SK-N-SH (cell line): ENCODE measurements around the gene DVL1. TPM values are rescaled to one million over a fixed set of nuclear protein-coding genes. Genes with fewer than 3 reads are reported as not detected.
A peak's percentile ranks its signal among the peaks of the same experiment; 100 is the strongest.

Experiments used
- CTCF ChIA-PET: fragments of 300-600, 350-600 bp; formaldehyde crosslinking; extraction: SDS; loops from one replicate; lab custom pipeline; 2021; lab: Yijun Ruan, JAX
- POLR2A ChIA-PET: fragments of 350-600 bp; sonication (Branson Sonifier 250); formaldehyde crosslinking; extraction: SDS; loops from one replicate; lab custom pipeline; 2020; ENCODE audit warnings: antibody characterized with exemption, inconsistent platforms; lab: Yijun Ruan, JAX
- DNase-seq: peaks from one replicate; pipeline ENCODE4 v3.0.0; 2012
- H2AFZ ChIP-seq: fragments of 200-600 bp; sonication (generic); 2 replicates; pipeline ENCODE4 v1.8.1; 2016; ENCODE audit warnings: antibody characterized with exemption, mild to moderate bottlenecking, low read depth
- H3F3A ChIP-seq: fragments of 200-600 bp; sonication (generic); replicated peaks from 2 replicates; pipeline ENCODE3; 2016; ENCODE audit warnings: antibody characterized with exemption, mild to moderate bottlenecking; ENCODE audit not compliant: insufficient read depth
- H3K27ac ChIP-seq, 2 experiments: fragments of 200-500 bp in 1 of 2; fragments of 200-600 bp in 1 of 2; sonication (Bioruptor generic) in 1 of 2; sonication (generic), shearing (Covaris generic) in 1 of 2; 2 replicates each; pipeline versions ENCODE4 v1.5.1 to v1.6.1; 2014 to 2016; ENCODE audit warnings: low read depth in 2 of 2, inconsistent platforms in 1 of 2, low read length in 1 of 2, mild to moderate bottlenecking in 1 of 2, mixed read lengths in 1 of 2
- H3K27me3 ChIP-seq: fragments of 200-600 bp; sonication (generic), shearing (Covaris generic); 2 replicates; pipeline ENCODE4 v1.6.1; 2016; ENCODE audit warnings: mixed run types; ENCODE audit not compliant: insufficient read depth
- H3K36me3 ChIP-seq, 2 experiments: fragments of 200-500 bp in 1 of 2; fragments of 200-600 bp in 1 of 2; sonication (Bioruptor generic) in 1 of 2; sonication (generic) in 1 of 2; replicated peaks in 1 of 2; 2 replicates each; pipeline versions ENCODE3 to v1.5.1; 2014 to 2016; ENCODE audit warnings: low read length in 1 of 2, mild to moderate bottlenecking in 1 of 2; ENCODE audit not compliant: insufficient read depth in 2 of 2, control insufficient read depth in 1 of 2
- H3K4me1 ChIP-seq, 2 experiments: fragments of 200-500 bp in 1 of 2; fragments of 200-600 bp in 1 of 2; sonication (Bioruptor generic) in 1 of 2; sonication (generic), shearing (Covaris generic) in 1 of 2; 2 replicates each; pipeline versions ENCODE4 v1.5.1 to v1.6.1; 2014 to 2016; ENCODE audit warnings: low read depth in 1 of 2, low read length in 1 of 2, mixed run types in 1 of 2; ENCODE audit not compliant: insufficient read depth in 2 of 2, control insufficient read depth in 1 of 2
- H3K4me2 ChIP-seq: fragments of 200-600 bp; sonication (generic), shearing (Covaris generic); 2 replicates; pipeline ENCODE4 v1.6.1; 2017; ENCODE audit warnings: mixed run types
- H3K4me3 ChIP-seq, 2 experiments: fragments of 200-500 bp in 1 of 2; fragments of 200-600 bp in 1 of 2; sonication (Bioruptor generic) in 1 of 2; sonication (generic), shearing (Covaris generic) in 1 of 2; 2 replicates each; pipeline versions ENCODE4 v1.5.1 to v1.8.1; 2014 to 2016; ENCODE audit warnings: low read depth in 2 of 2, inconsistent platforms in 1 of 2, low read length in 1 of 2, mild to moderate bottlenecking in 1 of 2, mixed read lengths in 1 of 2, moderate library complexity in 1 of 2
- H3K79me2 ChIP-seq: fragments of 200-600 bp; sonication (generic); 2 replicates; pipeline ENCODE4 v1.8.1; 2017; ENCODE audit warnings: mild to moderate bottlenecking; ENCODE audit not compliant: insufficient read depth
- H3K9ac ChIP-seq: fragments of 200-600 bp; sonication (generic); 2 replicates; pipeline ENCODE4 v1.6.1; 2017; ENCODE audit warnings: mixed run types
- H3K9me2 ChIP-seq: fragments of 200-600 bp; sonication (generic); 2 replicates; pipeline ENCODE4 v1.6.1; 2017; ENCODE audit warnings: mixed run types
- H3K9me3 ChIP-seq: fragments of 200-600 bp; sonication (generic); 2 replicates; pipeline ENCODE4 v1.6.1; 2017; ENCODE audit warnings: mixed run types, mild to moderate bottlenecking, moderate library complexity
- H4K20me1 ChIP-seq: fragments of 200-600 bp; sonication (generic); 2 replicates; pipeline ENCODE4 v1.6.1; 2017; ENCODE audit warnings: mild to moderate bottlenecking, mixed run types; ENCODE audit not compliant: insufficient read depth
- FOSL2 ChIP-seq: IDR thresholded peaks from 2 replicates; pipeline ENCODE4 v1.4.0; 2012; ENCODE audit warnings: low read depth, mild to moderate bottlenecking, moderate library complexity, borderline replicate concordance
- FOXM1 ChIP-seq: IDR thresholded peaks from 2 replicates; pipeline ENCODE4 v1.4.0; 2012; ENCODE audit warnings: low read depth, mild to moderate bottlenecking
- GABPA ChIP-seq: IDR thresholded peaks from 2 replicates; pipeline ENCODE4 v1.4.0; 2012; ENCODE audit warnings: low read depth, mild to moderate bottlenecking
- IRF3 ChIP-seq: fragments of 150-350 bp; IDR thresholded peaks from 2 replicates; pipeline ENCODE4 v1.6.1; 2016; ENCODE audit warnings: mild to moderate bottlenecking, low read depth, low read length
- JUND ChIP-seq: IDR thresholded peaks from 2 replicates; pipeline ENCODE4 v1.4.0; 2012
- MEF2A ChIP-seq: IDR thresholded peaks from 2 replicates; pipeline ENCODE4 v1.4.0; 2012; ENCODE audit warnings: low read depth, borderline replicate concordance
- NFIC ChIP-seq: IDR thresholded peaks from 2 replicates; pipeline ENCODE4 v1.4.0; 2012; ENCODE audit warnings: borderline replicate concordance
- NRF1 ChIP-seq: IDR thresholded peaks from 2 replicates; pipeline ENCODE4 v1.6.1; 2012; ENCODE audit warnings: low read depth, mild to moderate bottlenecking, low read length
- POLR2AphosphoS5 ChIP-seq: IDR thresholded peaks from 2 replicates; pipeline ENCODE4 v1.6.1; 2012; ENCODE audit warnings: low read depth, low read length
- RXRA ChIP-seq: IDR thresholded peaks from 2 replicates; pipeline ENCODE4 v1.4.0; 2012; ENCODE audit warnings: low read depth, mild to moderate bottlenecking, borderline replicate concordance
- SIN3A ChIP-seq: IDR thresholded peaks from 2 replicates; pipeline ENCODE4 v1.6.1; 2012; ENCODE audit warnings: low read depth, mild to moderate bottlenecking, low read length, moderate library complexity, borderline replicate concordance
- SMC3 ChIP-seq: IDR thresholded peaks from 2 replicates; pipeline ENCODE4 v1.6.1; 2012; ENCODE audit warnings: low read depth, low read length, improper control_type of control experiment
- TAF1 ChIP-seq: IDR thresholded peaks from 2 replicates; pipeline ENCODE4 v1.6.1; 2012; ENCODE audit warnings: low read depth, mild to moderate bottlenecking, low read length, moderate library complexity, borderline replicate concordance
- TEAD4 ChIP-seq: IDR thresholded peaks from 2 replicates; pipeline ENCODE4 v1.4.0; 2012; ENCODE audit warnings: mild to moderate bottlenecking, borderline replicate concordance; ENCODE audit not compliant: insufficient read depth
- WGBS: methylation state at CpG from one replicate; pipeline ENCODE4 v1.1.6; 2017; ENCODE audit warnings: low lambda C conversion rate; 5-methylcytosine and 5-hydroxymethylcytosine counted together
- polyA plus RNA-seq, 3 experiments: library from polyadenylated mRNA; depleted of rRNA; stranded (reverse); fragments of >200 nt; gene quantifications; 2 replicates each; pipeline ENCODE4 v1.2.3, GENCODE V29; 2012
- TF ChIP-seq, protein P1 (sequence below): IDR thresholded peaks from 2 replicates; pipeline ENCODE4 v1.6.1; 2012; ENCODE audit warnings: mild to moderate bottlenecking, low read depth, low read length, moderate library complexity
- TF ChIP-seq, protein P2 (sequence below): IDR thresholded peaks from 2 replicates; pipeline ENCODE4; 2012
- TF ChIP-seq, protein P3 (sequence below): fragments of 200-600 bp; sonication (generic); IDR thresholded peaks from 2 replicates; pipeline ENCODE4 v1.6.1; 2017; ENCODE audit warnings: antibody characterized with exemption, mild to moderate bottlenecking, moderate library complexity

DVL1 gene
- polyA plus RNA-seq, 1 of the 3 experiments (the other 2 are of a cell fraction), result 32.0 TPM

DNA sequence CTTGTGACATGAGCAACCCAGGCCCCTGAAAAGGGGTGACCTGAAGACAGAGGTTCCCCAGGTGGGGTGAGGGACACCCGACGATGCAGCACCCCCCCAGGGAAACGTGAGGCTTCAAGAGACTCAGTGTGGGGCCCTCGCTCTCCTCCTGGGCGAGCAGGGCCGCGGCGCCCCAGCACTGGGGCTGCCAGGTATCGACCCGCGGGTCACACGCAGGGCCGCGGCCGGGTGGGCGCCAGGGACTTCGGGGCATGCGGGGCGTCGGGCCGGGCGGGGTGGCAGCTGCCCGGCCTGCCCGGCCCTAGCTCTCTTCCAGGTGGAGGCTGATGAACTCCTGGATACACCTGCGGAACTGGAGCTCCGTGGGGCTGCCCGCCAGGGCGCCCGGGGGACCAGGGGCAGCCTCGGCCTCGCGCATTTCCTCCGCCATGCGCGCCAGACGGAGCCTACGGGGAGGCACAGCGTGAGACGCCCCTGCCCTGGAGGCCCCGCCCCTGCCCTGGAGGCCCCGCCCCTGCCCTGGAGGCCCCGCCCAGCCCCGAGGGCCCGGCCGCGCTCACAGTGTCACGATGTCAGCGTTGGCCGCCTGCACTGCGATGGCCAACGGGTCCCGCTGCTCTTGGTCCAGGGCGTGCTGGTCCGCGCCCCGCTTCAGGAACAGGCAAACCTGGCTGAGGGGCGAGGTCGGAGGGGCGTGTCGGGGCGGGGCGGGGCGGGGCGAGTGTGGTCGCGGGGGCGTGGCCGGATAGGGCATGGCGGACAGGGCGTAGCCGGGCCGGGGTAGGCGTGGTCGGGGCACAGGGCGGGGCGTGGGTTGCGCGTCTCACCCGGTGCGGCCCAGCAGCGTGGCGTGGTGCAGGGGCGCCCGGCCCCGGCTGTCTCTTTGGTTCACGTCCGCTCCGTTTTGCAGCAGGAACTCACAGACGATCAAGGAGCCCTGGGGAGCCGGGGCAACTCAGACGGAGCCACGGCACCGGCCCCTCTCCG lies 55.7 kb downstream of the DVL1 start:
- Histone ChIP-seq H3K9ac (no peak overlapping the region), H3K4me2 (no peak overlapping the region), H3K9me2 (no peaks in the 10 kb centered on the region), H3K27ac (no peak overlapping the region), H3K79me2 (no peaks in the 10 kb centered on the region), H3K9me3 (no peaks in the 10 kb centered on the region), H3K4me1 (peaks cover 0 to 7% of the 10 kb centered on the region in 2 experiments; a peak in 1 of 4 replicates), H4K20me1 (no peaks in the 10 kb centered on the region), H3F3A (no peaks in the 10 kb centered on the region), H3K27me3 (no peaks in the 10 kb centered on the region), H3K36me3 (peaks cover 0 to 18% of the 10 kb centered on the region in 2 experiments), H3K4me3 (no peak overlapping the region), H2AFZ (no peak overlapping the region)
- TF ChIP-seq GABPA (no peak), TEAD4 (no peak), FOSL2 (no peak), SMC3 (no peak), MEF2A (no peak), TAF1 (no peak), NFIC (no peak), SIN3A (no peak), POLR2AphosphoS5 (no peak), NRF1 (no peak), IRF3 (no peak), RXRA (no peak), FOXM1 (no peak), JUND (no peak)
- TF ChIP-seq, protein P1, sequence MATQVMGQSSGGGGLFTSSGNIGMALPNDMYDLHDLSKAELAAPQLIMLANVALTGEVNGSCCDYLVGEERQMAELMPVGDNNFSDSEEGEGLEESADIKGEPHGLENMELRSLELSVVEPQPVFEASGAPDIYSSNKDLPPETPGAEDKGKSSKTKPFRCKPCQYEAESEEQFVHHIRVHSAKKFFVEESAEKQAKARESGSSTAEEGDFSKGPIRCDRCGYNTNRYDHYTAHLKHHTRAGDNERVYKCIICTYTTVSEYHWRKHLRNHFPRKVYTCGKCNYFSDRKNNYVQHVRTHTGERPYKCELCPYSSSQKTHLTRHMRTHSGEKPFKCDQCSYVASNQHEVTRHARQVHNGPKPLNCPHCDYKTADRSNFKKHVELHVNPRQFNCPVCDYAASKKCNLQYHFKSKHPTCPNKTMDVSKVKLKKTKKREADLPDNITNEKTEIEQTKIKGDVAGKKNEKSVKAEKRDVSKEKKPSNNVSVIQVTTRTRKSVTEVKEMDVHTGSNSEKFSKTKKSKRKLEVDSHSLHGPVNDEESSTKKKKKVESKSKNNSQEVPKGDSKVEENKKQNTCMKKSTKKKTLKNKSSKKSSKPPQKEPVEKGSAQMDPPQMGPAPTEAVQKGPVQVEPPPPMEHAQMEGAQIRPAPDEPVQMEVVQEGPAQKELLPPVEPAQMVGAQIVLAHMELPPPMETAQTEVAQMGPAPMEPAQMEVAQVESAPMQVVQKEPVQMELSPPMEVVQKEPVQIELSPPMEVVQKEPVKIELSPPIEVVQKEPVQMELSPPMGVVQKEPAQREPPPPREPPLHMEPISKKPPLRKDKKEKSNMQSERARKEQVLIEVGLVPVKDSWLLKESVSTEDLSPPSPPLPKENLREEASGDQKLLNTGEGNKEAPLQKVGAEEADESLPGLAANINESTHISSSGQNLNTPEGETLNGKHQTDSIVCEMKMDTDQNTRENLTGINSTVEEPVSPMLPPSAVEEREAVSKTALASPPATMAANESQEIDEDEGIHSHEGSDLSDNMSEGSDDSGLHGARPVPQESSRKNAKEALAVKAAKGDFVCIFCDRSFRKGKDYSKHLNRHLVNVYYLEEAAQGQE, result no peak
- TF ChIP-seq, protein P2, sequence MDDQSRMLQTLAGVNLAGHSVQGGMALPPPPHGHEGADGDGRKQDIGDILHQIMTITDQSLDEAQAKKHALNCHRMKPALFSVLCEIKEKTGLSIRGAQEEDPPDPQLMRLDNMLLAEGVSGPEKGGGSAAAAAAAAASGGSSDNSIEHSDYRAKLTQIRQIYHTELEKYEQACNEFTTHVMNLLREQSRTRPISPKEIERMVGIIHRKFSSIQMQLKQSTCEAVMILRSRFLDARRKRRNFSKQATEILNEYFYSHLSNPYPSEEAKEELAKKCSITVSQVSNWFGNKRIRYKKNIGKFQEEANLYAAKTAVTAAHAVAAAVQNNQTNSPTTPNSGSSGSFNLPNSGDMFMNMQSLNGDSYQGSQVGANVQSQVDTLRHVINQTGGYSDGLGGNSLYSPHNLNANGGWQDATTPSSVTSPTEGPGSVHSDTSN, result no peak
- TF ChIP-seq, protein P3, sequence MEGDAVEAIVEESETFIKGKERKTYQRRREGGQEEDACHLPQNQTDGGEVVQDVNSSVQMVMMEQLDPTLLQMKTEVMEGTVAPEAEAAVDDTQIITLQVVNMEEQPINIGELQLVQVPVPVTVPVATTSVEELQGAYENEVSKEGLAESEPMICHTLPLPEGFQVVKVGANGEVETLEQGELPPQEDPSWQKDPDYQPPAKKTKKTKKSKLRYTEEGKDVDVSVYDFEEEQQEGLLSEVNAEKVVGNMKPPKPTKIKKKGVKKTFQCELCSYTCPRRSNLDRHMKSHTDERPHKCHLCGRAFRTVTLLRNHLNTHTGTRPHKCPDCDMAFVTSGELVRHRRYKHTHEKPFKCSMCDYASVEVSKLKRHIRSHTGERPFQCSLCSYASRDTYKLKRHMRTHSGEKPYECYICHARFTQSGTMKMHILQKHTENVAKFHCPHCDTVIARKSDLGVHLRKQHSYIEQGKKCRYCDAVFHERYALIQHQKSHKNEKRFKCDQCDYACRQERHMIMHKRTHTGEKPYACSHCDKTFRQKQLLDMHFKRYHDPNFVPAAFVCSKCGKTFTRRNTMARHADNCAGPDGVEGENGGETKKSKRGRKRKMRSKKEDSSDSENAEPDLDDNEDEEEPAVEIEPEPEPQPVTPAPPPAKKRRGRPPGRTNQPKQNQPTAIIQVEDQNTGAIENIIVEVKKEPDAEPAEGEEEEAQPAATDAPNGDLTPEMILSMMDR, result no peak
- ChIA-PET CTCF (interaction anchor here (7.3 kb wide), 1 partner anchor 173 kb away, joined by 131 read pairs; no protein-coding TSS in a partner anchor), POLR2A (no interaction called here)
- WGBS, result 96% methylated on average over 33 of the region's 94 CpGs
- peak; percentile 79 for DNase-seq
